ENCODE measurements around the gene SPARC.

GRCh38 chr5:151724360-151724759 lies 37.6 kb upstream of the SPARC start:
- TF ChIP-seq CTCF (IDR thresholded peaks at IDR 0.05; ENCODE audit: low read depth, low read length) (no peak), EZH2phosphoT487 (IDR thresholded peaks at IDR 0.05; ENCODE audit: low read depth) (no peak)

Measured in OCI-LY3 (cell line).